ENCODE results near the gene DMAP1. TPM values are rescaled to one million over a fixed set of nuclear protein-coding genes. Genes with fewer than 3 reads are reported as not detected.
A peak's percentile ranks its signal among the peaks of the same experiment; 100 is the strongest.

Gene DMAP1
- total and polyA plus RNA-seq, 9 of the 15 experiments (the other 6 are each of a cell fraction or from before 2014, with no cell fraction given), result 1.5 to 51.2 (median 30.3) TPM

- FAIRE-seq (no peak), ATAC-seq (no peak), DNase-seq (ENCODE audit: extremely low read depth in 1 of 4, low spot score in 3 of 4) (no peak)
- no peak overlapping the region for H3K9ac ChIP-seq (ENCODE audit: insufficient read depth in 1 of 2, low read depth in 2 of 2, low read length in 2 of 2)
- CTCF ChIA-PET (ENCODE audit: low intra/inter-chr PET ratio), result interaction anchor here (0.9 kb wide), 1 partner anchor 11 kb away, joined by 4 read pairs; no protein-coding TSS in a partner anchor
- H3K27ac ChIP-seq (ENCODE audit: extremely low read depth, low read depth, low read length), result no peak overlapping the region
- H3K4me2 ChIP-seq (ENCODE audit: insufficient read depth, low read length), result no peak overlapping the region
- H4K20me1 ChIP-seq (replicated peaks; ENCODE audit: control insufficient read depth, insufficient read depth, low read length), result no peaks in the 10 kb centered on the region
- peaks cover 7% of the 10 kb centered on the region; the same call in 2 of the 3 replicates for H3K36me3 ChIP-seq (ENCODE audit: control insufficient read depth, insufficient read depth, low read length)
- H3K79me2 ChIP-seq (ENCODE audit: control insufficient read depth, insufficient read depth, low read length), result no peaks in the 10 kb centered on the region
- in situ Hi-C loops (cut with MboI) (loop anchor here (10.0 kb wide), 1 partner anchor 367 kb away; no protein-coding TSS in a partner anchor), intact Hi-C loops (cut with micrococcal nuclease) (no loop called here)
- no peak overlapping the region for H3K4me3 ChIP-seq
- no peak overlapping the region for H2AFZ ChIP-seq (ENCODE audit: low read depth, low read length)
- POLR2A ChIA-PET, result interaction anchor here (0.6 to 2.4 kb wide), 2 partner anchors 13 to 1796 kb away, joined by 3 to 9 read pairs; no protein-coding TSS in a partner anchor
- 92% methylated on average over 13 of the region's 13 CpGs for WGBS (ENCODE audit: insufficient coverage, low coverage, missing lambda C conversion rate)
- TF ChIP-seq ATF2 (CRISPR knock-in tag; IDR thresholded peaks at IDR 0.05) (no peak), ZNF408 (CRISPR knock-in tag; IDR thresholded peaks at IDR 0.05; ENCODE audit: low read depth) (0 out of 2 replicates have a peak, but pooled peaks have one; percentile 66), ZBTB11 (CRISPR knock-in tag; IDR thresholded peaks at IDR 0.05) (0 out of 6 replicates have a peak, but pooled peaks of 1 of the 3 experiments have one; percentile 7), NFRKB (IDR thresholded peaks at IDR 0.05; ENCODE audit: low read depth) (no peak), NFIX (CRISPR knock-in tag; IDR thresholded peaks at IDR 0.05; ENCODE audit: low read depth) (peak; percentile 33; the same call in 1 of the 2 replicates), ZNF277 (CRISPR knock-in tag; IDR thresholded peaks at IDR 0.05; ENCODE audit: borderline replicate concordance) (peak; percentile 84; the same call in 1 of the 2 replicates), GABPB2 (CRISPR knock-in tag; conservative IDR thresholded peaks at IDR 0.05) (peak; percentile 78), HOXB6 (CRISPR knock-in tag; IDR thresholded peaks at IDR 0.05; ENCODE audit: borderline replicate concordance) (peak; percentile 47; the same call in 1 of the 2 replicates)
- no TSS peak for BruUV-seq (replicated peaks)
- H3K4me1 ChIP-seq (replicated peaks in 1 of 2; ENCODE audit: control insufficient read depth in 2 of 2, insufficient read depth in 2 of 2, low read length in 2 of 2), result peaks cover 7 to 10% of the 10 kb centered on the region in 2 experiments; a peak in 3 of 5 replicates
- no peaks in the 10 kb centered on the region for H3K27me3 ChIP-seq (ENCODE audit: control insufficient read depth in 2 of 2, insufficient read depth in 2 of 2, low read length in 2 of 2)
- no peaks in the 10 kb centered on the region for H3K9me3 ChIP-seq (replicated peaks; ENCODE audit: control insufficient read depth, insufficient read depth, low read depth, low read length)
- no peaks in the 10 kb centered on the region for H3K9me1 ChIP-seq (ENCODE audit: control insufficient read depth, insufficient read depth, low read length)
Observed at GRCh38 chr1:44228218-44228617, 14.9 kb downstream of the DMAP1 start.

Measured in K562 (cell line).